HG02623 (cell line): ENCODE measurements around the gene KRTAP12-4.
"Not testable (repeated sequence)": the region's sequence is repeated elsewhere in the genome, so short reads cannot be mapped to it uniquely, and the experiment has no call there.

Experiments used
- ATAC-seq: cut with Tn5 transposase; IDR thresholded peaks from one replicate; pipeline ENCODE4 v1.9.1; 2021; ENCODE audit warnings: moderate library complexity; ENCODE audit not compliant: unreplicated experiment

Gene KRTAP12-4

GRCh38 chr21:44637018-44637850 lies 17.2 kb downstream of the KRTAP12-4 start, which contains the start of gene KRTAP10-10:
Gene KRTAP10-10 (plus strand): TSS chr21:44637356. CDS start chr21:44637418, 62 bp downstream.
- no peak for ATAC-seq

- no peak for ATAC-seq
These were observed 18.0 kb downstream of the KRTAP12-4 start for GRCh38 chr21:44636209-44637017.

GRCh38 chr21:44632067-44632466 lies 22.4 kb downstream of the KRTAP12-4 start:
- ATAC-seq: no peak

- no peak for ATAC-seq
These were observed 24.0 kb downstream of the KRTAP12-4 start for GRCh38 chr21:44630440-44630839.

GRCh38 chr21:44628707-44629391 lies 25.6 kb downstream of the KRTAP12-4 start:
- ATAC-seq: no peak

- not testable (repeated sequence) for ATAC-seq
These were observed 26.6 kb downstream of the KRTAP12-4 start for GRCh38 chr21:44627831-44628233.

GRCh38 chr21:44627181-44627822 lies 27.2 kb downstream of the KRTAP12-4 start:
- not testable (repeated sequence) for ATAC-seq

GRCh38 chr21:44626673-44627143 lies 27.8 kb downstream of the KRTAP12-4 start, which contains the start of gene KRTAP10-9:
Gene KRTAP10-9 (plus strand): TSS chr21:44627093. CDS start chr21:44627172, 79 bp downstream.
- no peak for ATAC-seq

GRCh38 chr21:44626262-44626661 lies 28.2 kb downstream of the KRTAP12-4 start:
- no peak for ATAC-seq

- no peak for ATAC-seq
These were observed 28.7 kb downstream of the KRTAP12-4 start for GRCh38 chr21:44625756-44626155.

- ATAC-seq: no peak
These were observed 30.9 kb downstream of the KRTAP12-4 start for GRCh38 chr21:44623575-44623974.

GRCh38 chr21:44619886-44620285 lies 34.6 kb downstream of the KRTAP12-4 start:
- ATAC-seq: no peak

- no peak for ATAC-seq
These were observed 35.5 kb downstream of the KRTAP12-4 start for GRCh38 chr21:44618909-44619308.

GRCh38 chr21:44618504-44618903 lies 36.0 kb downstream of the KRTAP12-4 start:
- no peak for ATAC-seq

GRCh38 chr21:44617071-44617501 lies 37.4 kb downstream of the KRTAP12-4 start:
- ATAC-seq: no peak

- ATAC-seq: no peak
These were observed 37.9 kb downstream of the KRTAP12-4 start for GRCh38 chr21:44616591-44616926.

- ATAC-seq: no peak
These were observed 38.4 kb downstream of the KRTAP12-4 start for GRCh38 chr21:44615911-44616590.

- ATAC-seq: no peak
These were observed 39.0 kb downstream of the KRTAP12-4 start for GRCh38 chr21:44615466-44615865.

GRCh38 chr21:44614961-44615391 lies 39.5 kb downstream of the KRTAP12-4 start:
- ATAC-seq: no peak

GRCh38 chr21:44614161-44614631 lies 40.3 kb downstream of the KRTAP12-4 start:
- no peak for ATAC-seq
